Middle frontal gyrus (tissue), 1 donor: ENCODE measurements around the gene AGBL5.
A peak's percentile ranks its signal among the peaks of the same experiment; 100 is the strongest.
"Not testable (repeated sequence)": the region's sequence is repeated elsewhere in the genome, so short reads cannot be mapped to it uniquely, and the experiment has no call there.

Experiments used
- DNase-seq: peaks from one replicate; pipeline ENCODE4 v3.0.0-alpha.2; 2015; ENCODE audit warnings: low spot score; ENCODE audit errors: extremely low spot score

AGBL5 gene

GRCh38 chr2:27053321-27053720 is 1.9 kb downstream of the AGBL5 start:
- DNase-seq, result no peak

DNA sequence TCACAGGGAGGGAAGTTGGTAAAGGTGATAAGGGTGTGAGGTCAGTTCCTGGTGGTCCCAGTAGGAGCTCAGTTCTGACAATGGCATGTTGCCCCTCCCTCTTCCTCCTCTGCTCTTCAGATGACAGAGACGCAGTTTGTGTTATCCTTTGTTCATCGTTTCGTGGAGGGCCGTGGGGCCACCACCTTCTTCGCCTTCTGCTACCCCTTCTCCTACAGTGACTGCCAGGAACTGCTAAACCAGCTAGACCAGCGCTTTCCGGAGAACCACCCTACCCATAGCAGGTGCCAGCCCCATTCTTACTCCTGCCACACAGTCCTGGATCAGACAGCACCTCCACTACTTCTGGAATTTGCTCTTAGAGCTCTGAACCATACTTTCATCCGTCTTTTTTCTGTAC is 2.3 kb downstream of the AGBL5 start:
- DNase-seq, result no peak

- no peak for DNase-seq
Observed at GRCh38 chr2:27054721-27055120, 3.3 kb downstream of the AGBL5 start.

- DNase-seq, result no peak
Observed at GRCh38 chr2:27057184-27057583, 5.7 kb downstream of the AGBL5 start.

DNA sequence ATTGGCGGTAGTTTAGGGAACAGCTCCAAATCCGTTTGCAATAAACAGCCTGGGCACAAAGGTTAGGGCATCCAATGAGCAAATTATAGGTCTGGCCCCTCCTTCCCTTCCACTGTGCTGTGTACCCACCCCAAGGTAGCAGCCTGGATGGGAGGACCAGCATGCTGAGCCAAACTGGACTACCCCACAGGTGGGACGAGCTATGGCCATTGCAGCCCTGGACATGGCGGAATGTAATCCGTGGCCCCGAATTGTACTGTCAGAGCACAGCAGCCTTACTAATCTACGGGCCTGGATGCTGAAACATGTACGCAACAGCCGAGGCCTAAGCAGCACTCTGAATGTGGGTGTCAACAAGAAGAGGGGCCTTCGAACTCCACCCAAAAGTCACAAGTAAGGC is 6.7 kb downstream of the AGBL5 start:
- no peak for DNase-seq

GRCh38 chr2:27059141-27059820 is 7.8 kb downstream of the AGBL5 start:
- DNase-seq, result no peak

DNA sequence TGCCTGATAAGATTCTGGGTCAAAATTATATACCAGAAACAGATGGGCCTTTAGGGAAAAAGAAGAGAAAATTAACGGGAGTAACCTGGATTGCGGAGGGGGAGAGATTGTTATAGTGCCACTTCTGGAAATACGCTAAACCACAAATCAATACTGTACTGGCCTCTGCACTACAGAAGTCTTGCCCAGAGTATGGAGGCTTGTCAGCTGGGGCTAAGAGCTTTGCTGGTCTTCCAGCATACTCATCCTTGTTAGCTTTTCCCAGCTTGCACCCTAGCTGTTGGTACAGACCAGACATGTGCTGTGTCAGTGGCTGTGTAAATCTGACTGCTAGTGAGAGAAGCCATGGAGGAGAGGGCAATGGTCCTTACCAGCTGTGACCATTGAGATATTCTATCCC is 8.9 kb downstream of the AGBL5 start:
- no peak for DNase-seq

DNA sequence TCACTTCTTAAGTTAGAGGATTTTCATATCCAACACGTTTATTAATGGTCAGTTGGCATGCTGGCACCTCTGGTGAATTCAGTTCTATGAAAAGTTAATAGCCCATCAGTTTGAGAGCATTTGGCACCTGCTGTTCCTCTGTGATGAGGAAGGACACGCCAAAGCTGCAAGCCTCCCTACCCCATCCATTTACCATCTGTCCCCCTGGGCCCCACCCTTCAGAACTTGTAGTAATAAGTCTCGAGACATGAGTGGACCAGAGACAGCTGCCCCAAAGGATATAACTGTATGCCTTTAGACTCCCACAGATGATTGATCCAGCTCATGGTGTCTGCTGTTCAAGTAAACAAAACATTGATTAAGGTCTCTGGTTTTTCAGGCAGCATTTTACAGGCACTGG is 13.7 kb downstream of the AGBL5 start:
- DNase-seq, result no peak

GRCh38 chr2:27067385-27067784 is 15.9 kb downstream of the AGBL5 start:
- DNase-seq, result no peak

DNA sequence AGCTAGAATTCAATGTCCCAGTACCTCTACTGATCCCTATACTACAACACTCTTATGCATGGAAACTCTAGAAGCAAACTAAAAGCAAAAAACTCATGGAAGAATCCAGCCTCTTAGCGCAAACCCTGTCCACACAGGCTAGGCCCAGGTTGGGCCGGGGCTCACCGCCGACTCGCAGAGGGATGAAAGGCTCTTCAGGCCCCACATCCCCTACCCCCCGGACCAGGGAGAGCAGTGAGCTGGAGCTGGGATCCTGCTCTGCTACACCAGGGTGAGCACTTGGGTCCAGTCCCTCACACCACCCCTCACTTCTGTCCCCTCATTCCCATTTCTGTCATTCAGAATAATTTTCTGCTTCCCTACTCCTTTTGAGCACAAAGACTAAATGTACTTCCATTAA is 18.0 kb downstream of the AGBL5 start:
- DNase-seq, result no peak

DNA sequence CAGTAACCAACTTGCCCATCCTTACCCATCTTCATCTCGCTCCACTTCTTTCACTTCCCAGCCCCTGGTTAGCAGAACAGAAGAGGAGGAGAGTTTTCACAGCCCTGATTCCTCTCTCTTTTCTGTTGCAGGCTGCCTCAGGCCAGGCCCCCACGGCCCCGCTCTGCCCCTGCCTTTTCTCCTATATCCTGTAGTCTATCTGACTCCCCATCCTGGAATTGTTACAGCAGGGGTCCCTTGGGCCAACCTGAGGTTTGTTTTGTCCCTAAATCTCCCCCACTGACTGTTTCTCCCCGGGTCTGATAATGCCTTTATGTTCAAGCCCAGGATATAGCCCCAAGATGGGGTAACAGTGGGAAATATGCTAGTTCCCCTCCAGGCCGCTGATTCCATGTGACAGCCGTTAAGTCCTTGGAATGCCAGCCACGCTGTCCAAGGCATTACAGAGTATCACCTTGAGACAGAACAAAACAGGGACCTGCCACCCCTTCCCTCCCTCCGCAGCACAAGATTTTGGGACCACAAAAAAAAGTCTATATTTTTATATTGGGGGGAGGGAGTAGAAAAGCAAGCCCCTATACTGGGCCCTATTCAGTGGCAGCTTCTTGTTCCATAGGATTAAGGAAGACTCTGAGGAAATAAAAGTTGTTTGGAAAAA is 18.6 kb downstream of the AGBL5 start:
- no peak for DNase-seq

- no peak for DNase-seq
Observed at GRCh38 chr2:27070653-27071276, 19.3 kb downstream of the AGBL5 start.

GRCh38 chr2:27071277-27071989 is 20.0 kb downstream of the AGBL5 start, which contains the start of gene OST4:
OST4 (minus strand) TSS chr2:27071654.
- peak; percentile 95 for DNase-seq

DNA sequence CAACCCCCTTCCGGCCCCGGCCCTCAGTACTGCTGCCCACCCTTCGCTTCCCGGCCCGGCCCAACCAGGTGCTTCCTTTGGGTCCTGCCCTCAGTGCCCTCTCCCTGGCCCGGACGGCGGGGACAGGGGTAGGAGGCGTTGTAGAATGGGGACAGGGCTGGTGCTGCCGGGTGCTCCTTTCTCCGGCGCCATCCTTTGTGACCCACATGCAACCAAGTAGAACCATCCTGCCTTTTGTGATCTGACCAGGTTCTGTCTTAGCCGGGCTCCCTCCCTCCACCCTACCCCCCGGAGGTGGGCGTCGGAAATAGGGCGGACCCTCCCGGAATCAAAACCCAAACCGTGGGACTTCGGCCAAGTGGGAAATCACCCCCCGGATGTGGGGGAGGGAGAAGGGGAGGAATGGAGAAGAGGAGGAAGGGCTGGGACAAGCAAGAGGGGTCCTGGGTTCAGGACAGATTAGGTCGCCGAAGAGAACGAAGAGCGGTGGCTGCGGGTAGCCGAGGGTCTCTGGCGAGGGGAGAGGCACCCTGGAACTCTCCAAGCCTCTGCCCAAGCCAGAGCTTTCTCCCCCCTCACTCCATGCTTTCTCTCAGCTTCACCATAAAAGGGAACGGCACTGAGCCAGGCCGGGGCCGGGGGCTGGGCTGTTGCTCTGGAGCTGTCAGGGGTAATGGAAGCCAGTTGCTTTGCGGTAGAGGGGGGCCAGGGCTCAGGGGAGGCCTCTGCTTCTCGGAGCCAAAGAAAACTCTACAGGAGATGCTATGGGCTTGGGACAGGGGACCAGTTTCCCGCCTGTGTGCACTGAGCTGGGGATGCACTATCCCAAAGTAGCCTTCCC is 20.7 kb downstream of the AGBL5 start:
- DNase-seq, result no peak

- DNase-seq, result no peak
Observed at GRCh38 chr2:27072920-27073319, 21.5 kb downstream of the AGBL5 start.

- no peak for DNase-seq
Observed at GRCh38 chr2:27073782-27074181, 22.3 kb downstream of the AGBL5 start.

DNA sequence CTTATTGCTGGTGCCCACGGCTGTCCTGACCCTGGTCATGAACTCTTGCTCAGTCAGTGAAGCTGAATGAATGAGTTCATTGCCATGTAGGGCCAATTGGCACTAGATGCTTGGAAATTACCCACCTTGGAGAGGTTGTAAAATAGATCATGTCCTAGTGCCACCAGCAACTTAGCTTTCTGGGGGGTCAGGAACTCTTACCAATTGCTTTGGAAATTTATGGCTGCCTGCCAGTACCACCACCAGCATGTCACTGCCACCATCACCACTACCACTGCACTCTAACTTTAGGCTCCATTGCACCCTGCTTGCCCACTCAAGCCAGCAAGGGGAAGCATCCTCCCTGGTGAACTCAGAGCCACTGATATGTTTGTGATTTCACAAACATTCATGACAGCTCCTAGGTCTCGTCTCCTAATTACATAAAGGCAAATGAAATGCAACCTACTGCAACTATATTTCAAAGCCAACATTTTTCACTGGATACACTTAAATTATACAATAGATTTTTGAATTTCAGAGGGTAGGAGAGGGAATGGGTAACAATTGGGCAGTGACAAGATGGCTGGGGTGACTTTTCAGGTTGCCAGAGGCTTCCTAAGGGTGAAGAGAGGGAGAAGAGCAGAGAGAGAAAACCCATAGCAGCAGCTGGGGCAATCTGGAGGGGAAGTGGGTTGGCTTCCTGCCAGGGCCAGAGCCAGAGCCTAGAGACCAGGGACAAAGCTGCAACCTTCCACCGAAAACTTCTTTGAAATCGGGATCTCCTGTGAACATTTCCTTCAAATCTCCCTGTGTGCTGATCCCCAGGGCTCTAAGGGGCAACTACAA is 23.5 kb downstream of the AGBL5 start:
- no peak for DNase-seq

GRCh38 chr2:27075566-27075871 is 24.1 kb downstream of the AGBL5 start:
- not testable (repeated sequence) for DNase-seq

DNA sequence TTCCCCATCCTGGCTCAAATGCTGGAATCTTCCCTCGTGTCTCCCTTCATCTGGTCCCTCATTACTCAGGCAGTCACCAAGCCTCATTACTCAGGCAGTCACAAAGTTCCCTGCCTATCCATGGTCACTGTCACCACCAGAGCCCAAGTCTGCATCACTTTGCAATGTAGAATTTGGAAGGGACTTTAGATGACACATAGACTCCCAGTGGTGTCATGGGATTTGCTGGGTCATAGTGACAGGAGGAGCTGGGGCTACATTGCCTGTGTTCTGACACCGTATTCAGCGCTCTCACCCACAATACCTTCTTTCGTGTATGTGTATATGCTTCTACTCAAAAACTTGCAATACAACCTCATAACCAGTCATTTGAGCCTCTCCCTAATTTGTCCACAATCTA is 24.9 kb downstream of the AGBL5 start:
- no peak for DNase-seq

DNA sequence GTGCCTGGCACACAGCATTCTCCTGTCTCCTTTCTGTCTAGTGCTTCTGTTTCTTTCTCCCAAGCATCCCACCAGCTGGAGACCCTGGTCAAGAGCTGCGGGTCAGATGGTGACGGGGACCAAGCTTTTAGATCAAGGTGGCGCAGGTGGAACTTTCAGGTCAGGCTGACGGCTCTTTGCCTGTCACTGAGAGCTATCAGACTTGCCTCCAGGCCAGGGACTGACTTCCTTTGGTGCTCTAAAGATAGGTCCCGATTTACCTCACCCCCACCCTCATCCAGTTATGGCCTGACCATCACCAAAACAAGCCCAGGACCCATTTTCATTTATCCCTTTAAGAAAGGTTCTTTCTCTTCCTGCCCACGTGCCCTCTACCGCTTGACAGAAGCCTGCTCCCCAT is 25.8 kb downstream of the AGBL5 start:
- DNase-seq, result no peak
